RWPE1 (cell line): ENCODE data around the gene DISC1.

Source experiments
- CTCF ChIA-PET: fragments of 350-600 bp; sonication (Branson Sonifier 250); formaldehyde crosslinking; extraction: SDS; loops from one replicate; lab custom pipeline; 2021; lab: Yijun Ruan, JAX
- POLR2A ChIA-PET: fragments of 400-600 bp; formaldehyde crosslinking; extraction: SDS; loops from one replicate; lab custom pipeline; 2020; ENCODE audit warnings: antibody characterized with exemption; ENCODE audit not compliant: low non-redundant PET; lab: Yijun Ruan, JAX
- DNase-seq: peaks from one replicate; pipeline ENCODE4 v3.0.0; 2012; ENCODE audit warnings: low spot score
- H3K27ac ChIP-seq: fragments of 450-650 bp; 2 replicates; pipeline ENCODE4 v1.5.1; 2017
- TF ChIP-seq, protein P1 (sequence below): fragments of 450-650 bp; conservative IDR thresholded peaks from 2 replicates; pipeline ENCODE4 v1.5.1; 2017; ENCODE audit warnings: low read depth, mild to moderate bottlenecking

The DISC1 gene

GRCh38 chr1:231818337-231818736 lies 191.7 kb downstream of the DISC1 start:
- ChIA-PET CTCF (no interaction called here), POLR2A (no interaction called here)
- H3K27ac ChIP-seq: no peak overlapping the region
- TF ChIP-seq, protein P1, sequence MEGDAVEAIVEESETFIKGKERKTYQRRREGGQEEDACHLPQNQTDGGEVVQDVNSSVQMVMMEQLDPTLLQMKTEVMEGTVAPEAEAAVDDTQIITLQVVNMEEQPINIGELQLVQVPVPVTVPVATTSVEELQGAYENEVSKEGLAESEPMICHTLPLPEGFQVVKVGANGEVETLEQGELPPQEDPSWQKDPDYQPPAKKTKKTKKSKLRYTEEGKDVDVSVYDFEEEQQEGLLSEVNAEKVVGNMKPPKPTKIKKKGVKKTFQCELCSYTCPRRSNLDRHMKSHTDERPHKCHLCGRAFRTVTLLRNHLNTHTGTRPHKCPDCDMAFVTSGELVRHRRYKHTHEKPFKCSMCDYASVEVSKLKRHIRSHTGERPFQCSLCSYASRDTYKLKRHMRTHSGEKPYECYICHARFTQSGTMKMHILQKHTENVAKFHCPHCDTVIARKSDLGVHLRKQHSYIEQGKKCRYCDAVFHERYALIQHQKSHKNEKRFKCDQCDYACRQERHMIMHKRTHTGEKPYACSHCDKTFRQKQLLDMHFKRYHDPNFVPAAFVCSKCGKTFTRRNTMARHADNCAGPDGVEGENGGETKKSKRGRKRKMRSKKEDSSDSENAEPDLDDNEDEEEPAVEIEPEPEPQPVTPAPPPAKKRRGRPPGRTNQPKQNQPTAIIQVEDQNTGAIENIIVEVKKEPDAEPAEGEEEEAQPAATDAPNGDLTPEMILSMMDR: no peak
- no peak for DNase-seq

GRCh38 chr1:231821281-231821680 lies 194.7 kb downstream of the DISC1 start:
- POLR2A ChIA-PET: no interaction called here

GRCh38 chr1:231822041-231822440 lies 195.5 kb downstream of the DISC1 start:
- no peak overlapping the region for H3K27ac ChIP-seq
- ChIA-PET POLR2A (no interaction called here), CTCF (no interaction called here)
- TF ChIP-seq, protein P1: no peak
- no peak for DNase-seq

More at GRCh38 chr1:231821281-231821680, 194.7 kb downstream of the DISC1 start:
- CTCF ChIA-PET: no interaction called here
- H3K27ac ChIP-seq: no peak overlapping the region
- TF ChIP-seq, protein P1: no peak
- DNase-seq: no peak

- peak overlapping the region; percentile 90 for H3K27ac ChIP-seq
- ChIA-PET CTCF (no interaction called here), POLR2A (no interaction called here)
- DNase-seq: no peak
- TF ChIP-seq, protein P1: no peak
Measured at GRCh38 chr1:231826566-231826965, 200.0 kb downstream of the DISC1 start.

DNA sequence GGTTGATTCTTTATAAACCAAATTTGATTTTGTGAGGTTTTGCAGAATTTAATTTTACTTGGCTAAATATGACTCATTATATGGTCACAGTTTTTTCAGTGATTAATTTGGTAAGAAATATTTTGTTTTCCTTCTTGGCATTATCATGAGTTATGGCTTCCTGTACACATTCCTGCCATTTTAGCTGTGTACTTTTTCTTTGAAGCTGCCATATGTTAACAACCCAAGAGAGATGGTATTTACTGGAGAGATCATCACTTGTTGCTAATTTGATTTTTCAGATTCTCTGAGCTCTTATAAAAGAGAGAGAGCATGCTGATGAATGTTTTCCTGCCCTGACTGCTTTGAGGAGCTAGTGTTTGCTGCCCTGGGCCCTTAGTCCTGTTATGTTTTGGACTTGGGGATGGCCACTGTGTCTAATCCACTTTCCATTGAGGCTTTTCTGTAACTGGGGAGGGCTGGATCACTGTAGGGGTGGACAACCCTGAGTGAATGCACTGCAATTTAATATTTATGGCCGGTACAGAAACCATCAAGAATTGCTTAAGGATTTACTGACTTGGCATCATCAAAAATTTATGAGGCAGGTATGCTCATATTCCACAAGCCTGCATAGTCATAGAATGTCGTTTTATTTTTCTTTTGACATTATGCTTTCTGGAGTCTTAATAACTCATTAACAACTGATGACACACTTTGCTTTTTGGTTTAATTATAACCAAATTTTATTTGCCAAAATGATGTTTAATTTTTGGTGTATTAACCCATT lies 200.9 kb downstream of the DISC1 start:
- H3K27ac ChIP-seq: peak overlapping the region; percentile 90
- ChIA-PET CTCF (no interaction called here), POLR2A (no interaction called here)
- peak; percentile 58 for DNase-seq
- TF ChIP-seq, protein P1: no peak

DNA sequence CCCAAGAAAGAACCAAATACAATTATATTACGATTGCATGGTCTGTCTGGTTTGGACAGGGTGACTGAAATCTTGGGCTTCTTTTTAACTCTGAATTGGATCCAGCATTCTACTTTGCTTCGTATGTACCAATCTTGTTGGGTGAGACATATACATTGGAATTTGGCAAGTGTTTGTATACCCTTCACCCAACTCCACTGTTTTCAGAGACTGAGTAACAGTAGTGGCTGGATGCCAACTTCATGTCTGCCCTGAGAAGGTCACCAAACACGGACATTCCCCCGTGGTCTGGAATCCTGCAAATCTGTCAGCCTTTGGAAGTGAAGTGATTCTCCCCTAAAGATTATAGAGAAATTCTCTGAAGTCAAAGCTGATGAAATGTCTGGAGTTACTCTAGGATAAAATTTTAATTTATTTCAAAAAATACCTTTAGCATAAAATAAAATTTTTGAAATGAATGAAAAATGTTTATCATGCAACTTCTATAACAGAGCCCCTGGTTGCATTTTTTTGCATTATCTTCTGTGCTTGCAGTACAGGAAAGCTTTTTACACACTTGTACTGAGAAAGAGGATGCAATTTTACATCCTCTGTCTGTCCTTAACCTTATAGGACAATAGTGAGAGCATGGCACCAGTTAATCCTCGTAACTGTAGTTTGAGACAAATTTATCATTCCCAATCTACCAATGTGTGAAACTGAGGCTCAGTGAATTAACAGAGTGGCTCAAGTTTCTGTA lies 201.8 kb downstream of the DISC1 start:
- DNase-seq: peak; percentile 84
- POLR2A ChIA-PET: no interaction called here
- H3K27ac ChIP-seq: no peak overlapping the region
- TF ChIP-seq, protein P1: no peak
- CTCF ChIA-PET: no interaction called here
